K562 (cell line): Measurements from ENCODE around the gene PTTG1IP. TPM values are rescaled to one million over a fixed set of nuclear protein-coding genes. Genes with fewer than 3 reads are reported as not detected.

Experiments used
- ARID4B ChIP-seq: sonication (generic); formaldehyde crosslinking; IDR thresholded peaks from 2 replicates; pipeline ENCODE4 v1.8.0; 2022; ENCODE audit warnings: mild to moderate bottlenecking, missing genetic modification reagents
- C11orf30 ChIP-seq: fragments of 450-650 bp; IDR thresholded peaks from 2 replicates; pipeline ENCODE4 v1.6.1; 2016; ENCODE audit warnings: low read depth, mild to moderate bottlenecking
- CCAR2 ChIP-seq: fragments of 200-400 bp; formaldehyde crosslinking; IDR thresholded peaks from 2 replicates; pipeline ENCODE4 v1.6.1; 2017; ENCODE audit warnings: mild to moderate bottlenecking, low read depth, low read length
- CTBP1 ChIP-seq: fragments of 450-650 bp; IDR thresholded peaks from 2 replicates; pipeline ENCODE4 v1.6.1; 2016; ENCODE audit warnings: borderline replicate concordance
- DLX4 ChIP-seq: fragments of 250-450 bp; sonication (Bioruptor Pico); IDR thresholded peaks from 2 replicates; pipeline ENCODE4 v1.6.1; 2021; ENCODE audit warnings: mild to moderate bottlenecking
- MECOM ChIP-seq: fragments of 250-450 bp; sonication (Bioruptor Pico); IDR thresholded peaks from 2 replicates; pipeline ENCODE4 v1.8.0; 2022; ENCODE audit warnings: inconsistent platforms
- MTA3 ChIP-seq: fragments of 450-650 bp; formaldehyde crosslinking; IDR thresholded peaks from 2 replicates; pipeline ENCODE4 v1.6.1; 2017; ENCODE audit warnings: mild to moderate bottlenecking, borderline replicate concordance
- NFE2 ChIP-seq: IDR thresholded peaks from 2 replicates; pipeline ENCODE4 v1.6.1; 2014; ENCODE audit warnings: antibody characterized with exemption, low read depth
- NFIC ChIP-seq: fragments of 450-650 bp; IDR thresholded peaks from 2 replicates; pipeline ENCODE4 v1.6.1; 2017; ENCODE audit warnings: mild to moderate bottlenecking, inconsistent platforms
- RBFOX2 ChIP-seq: fragments of 200-400 bp; formaldehyde crosslinking; IDR thresholded peaks from 2 replicates; pipeline ENCODE4 v1.6.1; 2017; ENCODE audit warnings: low read depth, mild to moderate bottlenecking, low read length, moderate library complexity
- TBL1XR1 ChIP-seq, 2 experiments: IDR thresholded peaks; 2 replicates each; pipeline ENCODE4 v1.6.1; 2012; ENCODE audit warnings: improper control_type of control experiment in 2 of 2, low read length in 2 of 2, mild to moderate bottlenecking in 1 of 2
- TFE3 ChIP-seq: fragments of 450-650 bp; formaldehyde crosslinking; IDR thresholded peaks from 2 replicates; pipeline ENCODE4 v1.4.0; 2020; ENCODE audit warnings: mild to moderate bottlenecking, mixed read lengths
- ZFP1 ChIP-seq: fragments of 450-650 bp; formaldehyde crosslinking; IDR thresholded peaks from 2 replicates; pipeline ENCODE4 v1.4.0; 2020; ENCODE audit warnings: mild to moderate bottlenecking, mixed read lengths
- ZNF134 ChIP-seq: fragments of 250-450 bp; sonication (Bioruptor Pico); conservative IDR thresholded peaks from 2 replicates; pipeline ENCODE4 v1.4.0; 2020
- ZNF23 ChIP-seq: fragments of 250-450 bp; sonication (Bioruptor Pico); IDR thresholded peaks from 2 replicates; pipeline ENCODE4 v1.4.0; 2020; ENCODE audit warnings: mild to moderate bottlenecking
- ZNF609 ChIP-seq: sonication (generic); formaldehyde crosslinking; IDR thresholded peaks from 2 replicates; pipeline ENCODE4 v1.8.1; 2023; ENCODE audit warnings: missing genetic modification reagents, mild to moderate bottlenecking, borderline replicate concordance
- polyA plus RNA-seq, 8 experiments: library from polyadenylated mRNA; depleted of rRNA in 4 of 8; stranded (reverse) in 5 of 8; unstranded in 3 of 8; fragments of >200 nt; fragmentation: Nextera tagmentation in 2 of 8; fragmentation: Illumina TruSeq in 1 of 8; extraction: Ambion mirVana in 2 of 8; extraction: Trizol in 1 of 8; gene quantifications; 2 replicates each; pipeline versions ENCODE4 v1.2.1 to v1.2.3, GENCODE V29; 2011 to 2014; ENCODE audit warnings: inconsistent platforms in 1 of 8, missing spikeins in 1 of 8
- total RNA-seq, 7 experiments: library from RNA; depleted of rRNA in 6 of 7; stranded (reverse); fragments of >200 nt in 6 of 7; fragmentation: Illumina TruSeq in 2 of 7; extraction: Trizol in 2 of 7; gene quantifications; 2 replicates each; pipeline versions ENCODE4 v1.2.1 to v1.2.3, GENCODE V29; 2011 to 2021; ENCODE audit warnings: low replicate concordance in 1 of 7

PTTG1IP gene
- total and polyA plus RNA-seq, 9 of the 15 experiments (the other 6 are each of a cell fraction or from before 2014, with no cell fraction given), result 5.0 to 99.3 (median 82.4) TPM

GRCh38 chr21:44878053-44878982, 4.8 kb upstream of the PTTG1IP start (continued):
- TF ChIP-seq TFE3 (CRISPR knock-in tag) (no peak), ZNF609 (CRISPR knock-in tag) (no peak), ZNF23 (CRISPR knock-in tag) (no peak), TBL1XR1 (IDR thresholded peaks at IDR 0.05; ENCODE audit: low read length in 2 of 2) (peak in 1 of 2 experiments; percentile 20; a peak in 1 of 4 replicates), NFE2 (no peak), NFIC (no peak), CCAR2 (no peak), RBFOX2 (peak; percentile 30; the same call in 1 of the 2 replicates), ZFP1 (CRISPR knock-in tag) (no peak), DLX4 (CRISPR knock-in tag) (no peak), MTA3 (peak; percentile 73), CTBP1 (0 out of 2 replicates have a peak, but pooled peaks have one; percentile 44), ARID4B (CRISPR knock-in tag) (no peak), MECOM (CRISPR knock-in tag) (peak; percentile 76), C11orf30 (no peak), ZNF134 (CRISPR knock-in tag) (no peak)
